ENCODE data around the gene NDC80. TPM values are rescaled to one million over a fixed set of nuclear protein-coding genes. Genes with fewer than 3 reads are reported as not detected.

Gene NDC80
- total RNA-seq, 1 donor from 2014 or later = 1.1 TPM

DNA sequence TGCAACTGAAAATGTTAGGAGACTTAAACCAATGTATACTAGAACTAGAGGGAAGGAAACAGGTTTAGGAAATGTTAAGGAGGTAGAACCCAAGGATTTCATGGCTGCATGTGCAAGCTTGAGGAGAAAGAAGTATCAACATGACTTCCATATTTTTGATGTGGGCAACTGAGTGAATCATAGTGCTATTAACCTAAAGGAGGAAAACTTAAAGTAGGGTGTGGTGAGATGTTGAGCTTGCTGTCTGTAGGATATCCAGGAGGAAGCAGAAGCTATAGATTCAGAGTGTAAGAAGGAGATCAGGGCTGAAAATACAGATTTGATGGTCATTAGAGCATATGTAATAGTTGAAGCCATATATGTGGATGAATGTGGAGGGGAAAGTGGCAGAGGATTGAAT lies 31.5 kb downstream of the NDC80 start:
- ATAC-seq (no peak), DNase-seq (no peak)
- intact Hi-C loops (cut with DNase I) = no loop called here
- H3K4me1 ChIP-seq = peaks cover 14% of the 10 kb centered on the region
- H3K36me3 ChIP-seq = no peaks in the 10 kb centered on the region
- no peaks in the 10 kb centered on the region for H3K27me3 ChIP-seq (ENCODE audit: low read depth)
- H3K27ac ChIP-seq = no peak overlapping the region
- no peaks in the 10 kb centered on the region for H3K9me3 ChIP-seq
- TF ChIP-seq CTCF (IDR thresholded peaks at IDR 0.05) = no peak
- H3K4me3 ChIP-seq = no peak overlapping the region

GRCh38 chr18:2606335-2606734 lies 35.0 kb downstream of the NDC80 start:
- Histone ChIP-seq H3K36me3 (no peaks in the 10 kb centered on the region), H3K4me3 (no peak overlapping the region), H3K27me3 (ENCODE audit: low read depth) (no peaks in the 10 kb centered on the region), H3K27ac (peak overlapping the region; percentile 34), H3K9me3 (no peaks in the 10 kb centered on the region), H3K4me1 (peaks cover 14% of the 10 kb centered on the region)
- ATAC-seq = no peak
- DNase-seq = no peak
- no peak for TF ChIP-seq CTCF (IDR thresholded peaks at IDR 0.05)
- intact Hi-C loops (cut with DNase I) = no loop called here

DNA sequence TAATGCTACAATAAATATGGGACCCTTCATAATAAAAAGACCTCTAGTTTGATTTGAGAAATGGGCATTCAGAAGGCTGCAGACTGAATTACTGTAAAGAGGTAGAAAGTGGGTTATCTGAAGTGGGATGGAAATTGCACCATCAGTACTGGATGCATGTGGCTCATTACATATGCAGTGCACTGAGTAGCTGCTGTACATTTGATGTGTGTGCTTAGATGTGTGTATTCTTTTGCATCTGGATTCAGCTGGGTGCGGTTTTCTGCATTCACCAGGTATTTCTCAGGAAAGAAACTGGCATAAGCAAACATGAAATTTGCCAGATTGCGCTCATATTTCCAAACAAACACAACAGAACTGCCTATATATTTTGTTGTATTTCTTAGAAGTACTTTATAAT lies 38.2 kb downstream of the NDC80 start:
- Histone ChIP-seq H3K27ac (no peak overlapping the region), H3K4me3 (no peak overlapping the region), H3K9me3 (no peaks in the 10 kb centered on the region), H3K27me3 (ENCODE audit: low read depth) (no peaks in the 10 kb centered on the region), H3K36me3 (no peaks in the 10 kb centered on the region), H3K4me1 (peaks cover 14% of the 10 kb centered on the region)
- DNase-seq = no peak
- TF ChIP-seq CTCF (IDR thresholded peaks at IDR 0.05) = no peak
- no peak for ATAC-seq
- intact Hi-C loops (cut with DNase I) = no loop called here

DNA sequence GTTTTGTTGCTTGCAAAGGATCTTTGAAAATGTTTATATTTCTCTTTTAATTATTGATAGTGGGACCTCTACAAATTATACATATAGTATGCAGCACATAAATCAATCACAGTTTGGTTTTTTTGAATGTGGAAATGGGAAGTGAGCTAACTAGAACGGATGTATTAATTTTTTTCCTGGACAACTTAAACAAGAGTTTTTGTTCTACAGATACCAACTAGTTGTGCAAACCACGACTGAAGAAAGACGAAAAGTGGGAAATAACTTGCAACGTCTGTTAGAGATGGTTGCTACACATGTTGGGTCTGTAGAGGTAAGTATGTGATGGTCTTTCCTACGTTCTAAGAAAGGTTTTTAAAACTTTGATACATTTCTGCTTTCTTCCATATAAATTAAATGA lies 39.2 kb downstream of the NDC80 start:
- no peak for ATAC-seq
- TF ChIP-seq CTCF (IDR thresholded peaks at IDR 0.05) = no peak
- DNase-seq = no peak
- Histone ChIP-seq H3K4me3 (no peak overlapping the region), H3K27me3 (ENCODE audit: low read depth) (no peaks in the 10 kb centered on the region), H3K27ac (no peak overlapping the region), H3K4me1 (peaks cover 11% of the 10 kb centered on the region), H3K9me3 (no peaks in the 10 kb centered on the region), H3K36me3 (no peaks in the 10 kb centered on the region)
- intact Hi-C loops (cut with DNase I) = no loop called here

DNA sequence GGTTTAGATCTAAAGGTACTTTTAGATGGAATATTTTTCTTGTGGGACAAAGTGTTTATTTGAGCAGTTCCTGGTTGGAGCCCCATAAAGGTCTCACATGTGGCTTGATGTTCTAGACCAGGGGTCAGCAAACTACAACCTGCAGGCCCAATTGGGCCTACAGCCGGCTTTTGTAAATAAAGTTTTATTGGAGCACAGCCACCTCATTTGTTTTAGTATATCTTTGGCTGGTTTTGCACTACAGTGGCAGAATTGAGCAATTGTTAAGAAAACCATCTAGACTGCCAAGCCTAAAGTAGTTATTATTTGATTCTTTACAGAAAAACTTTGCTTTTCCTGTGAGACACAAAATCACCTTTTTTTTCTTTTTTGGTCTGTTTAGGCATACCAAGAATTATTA lies 41.6 kb downstream of the NDC80 start:
- Histone ChIP-seq H3K27me3 (ENCODE audit: low read depth) (no peaks in the 10 kb centered on the region), H3K4me1 (no peaks in the 10 kb centered on the region), H3K4me3 (no peak overlapping the region), H3K36me3 (no peaks in the 10 kb centered on the region), H3K27ac (no peak overlapping the region), H3K9me3 (no peaks in the 10 kb centered on the region)
- no peak for TF ChIP-seq CTCF (IDR thresholded peaks at IDR 0.05)
- DNase-seq = no peak
- intact Hi-C loops (cut with DNase I) = no loop called here
- ATAC-seq = no peak

GRCh38 chr18:2617401-2617998 lies 46.1 kb downstream of the NDC80 start:
- intact Hi-C loops (cut with DNase I) = no loop called here
- no peaks in the 10 kb centered on the region for H3K4me1 ChIP-seq
- ATAC-seq (no peak), DNase-seq (no peak)
- no peak overlapping the region for H3K27ac ChIP-seq
- no peak overlapping the region for H3K4me3 ChIP-seq
- TF ChIP-seq CTCF (IDR thresholded peaks at IDR 0.05) = no peak
- no peaks in the 10 kb centered on the region for H3K36me3 ChIP-seq
- H3K27me3 ChIP-seq (ENCODE audit: low read depth) = no peaks in the 10 kb centered on the region
- no peaks in the 10 kb centered on the region for H3K9me3 ChIP-seq
